Breast epithelium (tissue), 4 donors: ENCODE data around the gene ADD1. TPM values are rescaled to one million over a fixed set of nuclear protein-coding genes. Genes with fewer than 3 reads are reported as not detected.
"Not testable (repeated sequence)": the region's sequence is repeated elsewhere in the genome, so short reads cannot be mapped to it uniquely, and the experiment has no call there.

Source experiments
- DNase-seq, 2 donors: peaks; one replicate each; pipeline ENCODE4 v3.0.0-alpha.2; 2019; ENCODE audit warnings: low spot score in 2 of 2
- H3K27ac ChIP-seq, 2 donors: fragments of 200-600 bp; sonication (generic) in 1 of 2; one replicate each; pipeline ENCODE4 v1.5.1; 2016 to 2019; ENCODE audit warnings: mild to moderate bottlenecking in 1 of 2
- H3K27me3 ChIP-seq, 2 donors: fragments of 200-600 bp; sonication (generic) in 1 of 2; one replicate each; pipeline versions ENCODE4 v1.5.1 to v1.6.0; 2017 to 2019; ENCODE audit warnings: control low read depth in 1 of 2, mild to moderate bottlenecking in 1 of 2
- H3K36me3 ChIP-seq: fragments of 200-600 bp; one replicate; pipeline ENCODE4 v1.5.1; 2019
- H3K4me1 ChIP-seq, 2 donors: fragments of 200-600 bp; sonication (generic); one replicate each; pipeline ENCODE4 v1.5.1; 2016 to 2019; ENCODE audit warnings: control low read depth in 1 of 2
- H3K4me3 ChIP-seq, 3 donors: fragments of 200-600 bp; sonication (generic); 1 replicate in 2 of 3; 2 replicates in 1 of 3; pipeline ENCODE4 v1.5.1; 2016 to 2019; ENCODE audit warnings: mild to moderate bottlenecking in 3 of 3, moderate library complexity in 2 of 3
- H3K9me3 ChIP-seq, 2 donors: fragments of 200-600 bp; sonication (generic) in 1 of 2; one replicate each; pipeline ENCODE4 v1.5.1; 2016 to 2019; ENCODE audit warnings: control low read depth in 1 of 2
- POLR2A ChIP-seq: fragments of 450-650 bp; IDR thresholded peaks from one replicate; pipeline ENCODE4 v1.6.1; 2016; ENCODE audit warnings: antibody characterized with exemption, mild to moderate bottlenecking, moderate library complexity
- POLR2AphosphoS5 ChIP-seq, 3 donors: sonication (generic); formaldehyde crosslinking; IDR thresholded peaks; one replicate each; pipeline ENCODE4 v1.6.1; 2017; ENCODE audit warnings: antibody characterized with exemption in 3 of 3
- intact Hi-C: fragments of 100-400 bp; cut with DNase I; formaldehyde crosslinking; loops from one replicate; pipeline ENCODE4 v1.15.1; 2023; ENCODE audit warnings: low total_unique reads
- total RNA-seq, 3 donors: library from RNA; depleted of rRNA; stranded (reverse); fragments of >200 nt; gene quantifications; one replicate each; pipeline ENCODE4 v1.1.0, GENCODE V29; 2016
- TF ChIP-seq, protein P1 (sequence below), 3 donors: fragments of 450-650 bp; IDR thresholded peaks; one replicate each; pipeline ENCODE4 v1.5.1; 2016 to 2017; ENCODE audit warnings: antibody characterized with exemption in 3 of 3, mild to moderate bottlenecking in 3 of 3, moderate library complexity in 3 of 3

ADD1 gene
- total RNA-seq, 3 donors from 2014 or later: 161 to 193 (median 181) TPM

- TF ChIP-seq, protein P1, sequence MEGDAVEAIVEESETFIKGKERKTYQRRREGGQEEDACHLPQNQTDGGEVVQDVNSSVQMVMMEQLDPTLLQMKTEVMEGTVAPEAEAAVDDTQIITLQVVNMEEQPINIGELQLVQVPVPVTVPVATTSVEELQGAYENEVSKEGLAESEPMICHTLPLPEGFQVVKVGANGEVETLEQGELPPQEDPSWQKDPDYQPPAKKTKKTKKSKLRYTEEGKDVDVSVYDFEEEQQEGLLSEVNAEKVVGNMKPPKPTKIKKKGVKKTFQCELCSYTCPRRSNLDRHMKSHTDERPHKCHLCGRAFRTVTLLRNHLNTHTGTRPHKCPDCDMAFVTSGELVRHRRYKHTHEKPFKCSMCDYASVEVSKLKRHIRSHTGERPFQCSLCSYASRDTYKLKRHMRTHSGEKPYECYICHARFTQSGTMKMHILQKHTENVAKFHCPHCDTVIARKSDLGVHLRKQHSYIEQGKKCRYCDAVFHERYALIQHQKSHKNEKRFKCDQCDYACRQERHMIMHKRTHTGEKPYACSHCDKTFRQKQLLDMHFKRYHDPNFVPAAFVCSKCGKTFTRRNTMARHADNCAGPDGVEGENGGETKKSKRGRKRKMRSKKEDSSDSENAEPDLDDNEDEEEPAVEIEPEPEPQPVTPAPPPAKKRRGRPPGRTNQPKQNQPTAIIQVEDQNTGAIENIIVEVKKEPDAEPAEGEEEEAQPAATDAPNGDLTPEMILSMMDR (IDR thresholded peaks at IDR 0.05): no peak
- TF ChIP-seq POLR2A (no peak), POLR2AphosphoS5 (IDR thresholded peaks at IDR 0.05) (no peak)
- no peaks in the 10 kb centered on the region for H3K9me3 ChIP-seq
- peak in 1 of 2 donors; percentile 19 for DNase-seq
Observed at GRCh38 chr4:2942532-2943363, 99.1 kb downstream of the ADD1 start.

GRCh38 chr4:2943364-2944090 lies 99.9 kb downstream of the ADD1 start:
- Histone ChIP-seq H3K9me3 (no peaks in the 10 kb centered on the region), H3K4me1 (no peaks in the 10 kb centered on the region), H3K36me3 (no peaks in the 10 kb centered on the region), H3K27me3 (no peaks in the 10 kb centered on the region), H3K4me3 (no peak overlapping the region), H3K27ac (no peak overlapping the region)
- intact Hi-C loops: no loop called here
- DNase-seq: peak in 1 of 2 donors; percentile 46
- no peak for TF ChIP-seq POLR2AphosphoS5 (IDR thresholded peaks at IDR 0.05)

More at GRCh38 chr4:2942532-2943363, 99.1 kb downstream of the ADD1 start:
- Histone ChIP-seq H3K27ac (peak overlapping the region; percentile 25 to 27), H3K36me3 (no peaks in the 10 kb centered on the region), H3K4me3 (no peak overlapping the region), H3K4me1 (no peaks in the 10 kb centered on the region), H3K27me3 (no peaks in the 10 kb centered on the region)
- intact Hi-C loops: no loop called here

- H3K9me3 ChIP-seq: no peaks in the 10 kb centered on the region
- H3K27ac ChIP-seq: no peak overlapping the region
- no peaks in the 10 kb centered on the region for H3K4me1 ChIP-seq
- intact Hi-C loops: no loop called here
- H3K36me3 ChIP-seq: no peaks in the 10 kb centered on the region
- no peak for DNase-seq
- TF ChIP-seq POLR2A: no peak
- TF ChIP-seq POLR2AphosphoS5 (IDR thresholded peaks at IDR 0.05): no peak
- TF ChIP-seq, protein P1 (IDR thresholded peaks at IDR 0.05): no peak
- no peaks in the 10 kb centered on the region for H3K27me3 ChIP-seq
- H3K4me3 ChIP-seq: no peak overlapping the region
Observed at GRCh38 chr4:2944091-2944482, 100.4 kb downstream of the ADD1 start.

- no peak for DNase-seq
- no peaks in the 10 kb centered on the region for H3K4me1 ChIP-seq
- no peak for TF ChIP-seq POLR2A
- TF ChIP-seq POLR2AphosphoS5 (IDR thresholded peaks at IDR 0.05): no peak
- TF ChIP-seq, protein P1 (IDR thresholded peaks at IDR 0.05): no peak
- intact Hi-C loops: no loop called here
- no peak overlapping the region for H3K4me3 ChIP-seq
- H3K27me3 ChIP-seq: no peaks in the 10 kb centered on the region
- H3K9me3 ChIP-seq: no peaks in the 10 kb centered on the region
- no peak overlapping the region for H3K27ac ChIP-seq
- H3K36me3 ChIP-seq: no peaks in the 10 kb centered on the region
Observed at GRCh38 chr4:2944586-2945526, 101.2 kb downstream of the ADD1 start.

DNA sequence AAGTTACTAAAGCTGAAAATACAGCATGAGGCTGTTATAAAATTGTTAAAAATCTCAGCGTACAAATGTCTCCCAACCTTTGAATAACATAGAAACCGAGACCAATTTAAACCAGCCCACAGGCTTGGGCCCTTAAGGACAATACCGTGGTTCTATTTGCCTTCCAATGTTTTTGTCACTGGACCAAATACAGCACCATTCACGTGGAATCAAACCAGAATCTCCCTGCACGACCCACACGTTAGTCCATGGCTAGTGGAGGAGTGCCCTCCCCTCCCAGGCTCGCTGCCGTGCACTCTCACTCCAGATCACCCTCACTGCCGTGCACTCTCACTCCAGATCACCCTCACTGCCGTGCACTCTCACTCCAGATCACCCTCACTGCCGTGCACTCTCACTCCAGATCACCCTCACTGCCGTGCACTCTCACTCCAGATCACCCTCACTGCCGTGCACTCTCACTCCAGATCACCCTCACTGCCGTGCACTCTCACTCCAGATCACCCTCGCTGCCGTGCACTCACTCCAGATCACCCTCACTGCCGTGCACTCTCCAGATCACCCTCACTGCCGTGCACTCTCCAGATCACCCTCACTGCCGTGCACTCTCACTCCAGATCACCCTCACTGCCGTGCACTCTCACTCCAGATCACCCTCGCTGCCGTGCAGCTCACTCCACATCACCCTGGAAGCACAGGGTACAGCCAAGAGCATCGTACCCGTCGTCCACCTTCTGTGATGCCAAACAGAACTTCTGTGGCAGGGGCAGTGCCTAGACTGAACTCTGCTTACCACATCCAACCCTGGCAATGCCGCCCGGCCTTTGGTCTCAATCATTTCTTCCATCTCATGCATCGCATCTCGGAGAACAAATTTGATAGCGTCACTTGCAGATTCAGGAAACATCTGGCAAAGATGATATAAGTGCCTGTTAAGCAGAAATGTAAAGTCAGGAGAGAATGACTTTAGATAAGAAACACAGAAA lies 102.3 kb downstream of the ADD1 start:
- intact Hi-C loops, H3K9me3 ChIP-seq, H3K27ac ChIP-seq, H3K4me1 ChIP-seq, H3K27me3 ChIP-seq, DNase-seq, H3K4me3 ChIP-seq, H3K36me3 ChIP-seq: not testable (repeated sequence)
